GM12865 (cell line): Measurements from ENCODE around the gene MAOA.
"Not testable (repeated sequence)": the region's sequence is repeated elsewhere in the genome, so short reads cannot be mapped to it uniquely, and the experiment has no call there.

ENCODE experiments used
- DNase-seq: peaks from one replicate; pipeline ENCODE4 v3.0.0; 2010; ENCODE audit warnings: low read depth
- H3K4me3 ChIP-seq: 2 replicates; pipeline ENCODE4 v1.5.1; 2011; ENCODE audit warnings: mild to moderate bottlenecking, low read depth, low read length, control low read depth
- TF ChIP-seq, protein P1 (sequence below): IDR thresholded peaks from 2 replicates; pipeline ENCODE4 v1.5.1; 2011; ENCODE audit warnings: low read length, control low read depth, low read depth, inconsistent platforms; ENCODE audit not compliant: insufficient read depth; ENCODE audit errors: missing control alignments

Gene MAOA

DNA sequence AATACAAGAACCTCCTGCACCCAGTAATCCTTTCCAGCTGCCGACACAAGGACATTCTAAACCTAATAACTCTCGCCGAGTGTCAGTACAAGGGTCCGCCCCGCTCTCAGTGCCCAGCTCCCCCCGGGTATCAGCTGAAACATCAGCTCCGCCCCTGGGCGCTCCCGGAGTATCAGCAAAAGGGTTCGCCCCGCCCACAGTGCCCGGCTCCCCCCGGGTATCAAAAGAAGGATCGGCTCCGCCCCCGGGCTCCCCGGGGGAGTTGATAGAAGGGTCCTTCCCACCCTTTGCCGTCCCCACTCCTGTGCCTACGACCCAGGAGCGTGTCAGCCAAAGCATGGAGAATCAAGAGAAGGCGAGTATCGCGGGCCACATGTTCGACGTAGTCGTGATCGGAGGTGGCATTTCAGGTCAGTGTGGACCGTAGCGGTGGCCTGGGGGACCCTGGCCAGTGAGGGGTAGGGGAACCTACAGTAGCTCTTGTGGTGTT is at the start of gene MAOA:
TSS of gene MAOA (plus strand) at position 295 of the 490 bp plus-strand sequence. CDS start at position 338, 43 bp downstream.
- DNase-seq = no peak
- TF ChIP-seq, protein P1, sequence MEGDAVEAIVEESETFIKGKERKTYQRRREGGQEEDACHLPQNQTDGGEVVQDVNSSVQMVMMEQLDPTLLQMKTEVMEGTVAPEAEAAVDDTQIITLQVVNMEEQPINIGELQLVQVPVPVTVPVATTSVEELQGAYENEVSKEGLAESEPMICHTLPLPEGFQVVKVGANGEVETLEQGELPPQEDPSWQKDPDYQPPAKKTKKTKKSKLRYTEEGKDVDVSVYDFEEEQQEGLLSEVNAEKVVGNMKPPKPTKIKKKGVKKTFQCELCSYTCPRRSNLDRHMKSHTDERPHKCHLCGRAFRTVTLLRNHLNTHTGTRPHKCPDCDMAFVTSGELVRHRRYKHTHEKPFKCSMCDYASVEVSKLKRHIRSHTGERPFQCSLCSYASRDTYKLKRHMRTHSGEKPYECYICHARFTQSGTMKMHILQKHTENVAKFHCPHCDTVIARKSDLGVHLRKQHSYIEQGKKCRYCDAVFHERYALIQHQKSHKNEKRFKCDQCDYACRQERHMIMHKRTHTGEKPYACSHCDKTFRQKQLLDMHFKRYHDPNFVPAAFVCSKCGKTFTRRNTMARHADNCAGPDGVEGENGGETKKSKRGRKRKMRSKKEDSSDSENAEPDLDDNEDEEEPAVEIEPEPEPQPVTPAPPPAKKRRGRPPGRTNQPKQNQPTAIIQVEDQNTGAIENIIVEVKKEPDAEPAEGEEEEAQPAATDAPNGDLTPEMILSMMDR = no peak
- peak within 1 kb of the TSS; percentile 51 for H3K4me3 ChIP-seq

DNA sequence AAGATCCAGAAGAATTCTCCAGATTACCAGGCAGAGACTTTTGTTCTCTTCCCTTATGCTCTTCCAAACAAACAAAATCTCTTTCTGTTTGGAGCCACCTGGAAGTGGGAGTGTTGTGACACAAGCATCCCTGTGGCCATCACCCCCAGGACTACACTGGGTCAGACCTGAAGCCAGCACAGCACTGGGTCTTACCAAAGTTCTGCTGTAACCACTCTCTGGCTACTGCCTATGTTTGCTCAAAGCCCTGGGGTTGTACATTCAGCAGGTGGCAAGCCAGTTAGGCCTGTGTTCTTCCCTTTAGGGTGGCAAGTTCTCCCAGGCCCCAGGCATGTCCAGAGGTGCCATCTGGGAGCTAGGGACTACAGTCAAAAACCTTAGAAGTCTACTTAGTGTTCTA is 43.7 kb upstream of the MAOA start:
- DNase-seq = no peak
- no peak overlapping the region for H3K4me3 ChIP-seq

DNA sequence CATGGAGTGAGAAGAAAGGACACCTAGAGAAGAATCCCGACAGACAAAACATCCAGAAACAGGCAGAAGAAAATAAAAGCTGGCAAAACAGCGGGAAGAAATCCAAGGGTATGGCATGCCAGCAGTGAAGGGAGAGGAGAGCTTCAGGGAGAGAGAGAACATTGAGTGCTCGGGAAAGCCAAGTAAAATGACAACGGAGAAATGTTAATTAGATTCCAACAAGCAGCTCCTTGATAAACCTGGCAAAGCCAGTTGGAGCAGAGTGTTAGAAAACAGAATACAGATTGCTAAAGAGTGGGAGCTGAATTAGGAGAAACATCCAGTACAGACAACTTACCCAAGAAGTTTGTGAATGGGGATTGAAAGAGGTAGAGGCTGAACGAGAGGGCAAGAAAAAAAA is 40.4 kb upstream of the MAOA start:
- H3K4me3 ChIP-seq = no peak overlapping the region
- DNase-seq = no peak
- TF ChIP-seq, protein P1 = no peak

More for the DNA sequence above, 43.7 kb upstream of the MAOA start:
- TF ChIP-seq, protein P1 = no peak

GRCh38 chrX:43618366-43619205 is 37.5 kb upstream of the MAOA start:
- DNase-seq = no peak
- H3K4me3 ChIP-seq = no peak overlapping the region
- TF ChIP-seq, protein P1 = no peak

GRCh38 chrX:43619861-43620260 is 36.2 kb upstream of the MAOA start:
- DNase-seq, H3K4me3 ChIP-seq: not testable (repeated sequence)

GRCh38 chrX:43627147-43627546 is 29.0 kb upstream of the MAOA start:
- DNase-seq = no peak
- TF ChIP-seq, protein P1 = no peak
- no peak overlapping the region for H3K4me3 ChIP-seq

DNA sequence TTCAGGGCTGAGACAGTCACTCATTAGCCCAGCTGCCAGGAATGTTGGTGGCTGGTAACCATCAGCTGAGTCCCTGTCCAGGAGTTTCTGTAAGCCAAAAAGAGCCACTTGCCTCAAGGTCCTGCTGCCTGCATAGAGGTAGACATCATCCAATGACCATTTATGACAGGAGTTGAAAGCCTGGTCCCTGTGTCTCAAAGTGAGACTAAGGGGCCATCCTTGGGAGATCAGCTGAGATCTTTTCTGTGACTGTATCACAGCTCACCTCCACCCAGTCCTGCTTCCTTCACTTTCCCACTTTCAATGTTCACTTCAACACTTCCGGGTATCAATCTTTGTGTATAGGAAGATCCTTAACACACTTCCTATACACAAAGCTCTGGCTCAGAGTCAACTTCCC is 28.4 kb upstream of the MAOA start:
- TF ChIP-seq, protein P1 = no peak
- DNase-seq = no peak
- H3K4me3 ChIP-seq = no peak overlapping the region
